GM19372 (cell line): ENCODE results near the gene PCGF5.
"Not testable (repeated sequence)": the region's sequence is repeated elsewhere in the genome, so short reads cannot be mapped to it uniquely, and the experiment has no call there.

Source experiments
- ATAC-seq: cut with Tn5 transposase; IDR thresholded peaks from one replicate; pipeline ENCODE4 v1.9.1; 2021; ENCODE audit warnings: mild to moderate bottlenecking, low read depth, moderate library complexity; ENCODE audit not compliant: unreplicated experiment

The PCGF5 gene

DNA sequence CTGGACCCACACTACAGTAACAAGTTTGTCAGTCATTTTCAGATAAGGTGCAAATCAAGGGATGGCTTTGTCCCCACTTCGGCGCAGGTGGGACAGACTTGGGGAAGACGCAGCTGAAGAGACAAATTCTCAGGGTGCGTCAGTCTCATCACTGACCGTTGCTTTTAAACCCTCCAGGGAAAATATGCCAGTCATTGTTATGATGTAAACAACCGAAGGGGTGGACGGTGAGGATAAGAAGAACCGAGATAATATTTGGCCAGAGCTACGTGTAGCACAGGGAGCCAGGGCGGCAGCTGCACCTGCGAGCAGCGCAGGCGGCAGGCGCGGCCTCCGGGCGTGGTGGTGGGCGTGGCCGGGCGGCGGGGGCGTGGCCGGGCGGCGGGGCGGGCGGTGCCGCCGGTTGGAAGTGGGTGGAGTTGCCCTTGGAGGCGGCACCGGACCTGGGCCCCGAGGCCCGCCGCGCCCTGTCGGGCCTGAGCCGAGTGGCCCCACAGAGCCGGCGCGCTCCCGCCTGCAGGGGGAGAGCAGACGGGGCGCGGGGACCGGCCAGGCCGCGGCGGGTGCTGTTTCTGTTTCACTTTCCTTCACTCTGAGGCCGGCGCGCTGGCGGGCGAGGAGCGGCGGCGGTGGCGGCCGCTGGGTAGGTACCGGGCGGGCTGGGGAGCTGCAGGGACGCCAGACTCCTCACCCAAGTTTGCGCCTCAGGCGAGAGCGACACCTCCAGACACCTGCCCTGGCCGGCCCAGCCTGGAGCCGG, at the start of gene PCGF5:
Gene PCGF5 (plus strand): TSS at position 470 of the 760 bp plus-strand sequence. CDS start 2,209 bp downstream, outside the sequence.
- peak; percentile 94 for ATAC-seq

DNA sequence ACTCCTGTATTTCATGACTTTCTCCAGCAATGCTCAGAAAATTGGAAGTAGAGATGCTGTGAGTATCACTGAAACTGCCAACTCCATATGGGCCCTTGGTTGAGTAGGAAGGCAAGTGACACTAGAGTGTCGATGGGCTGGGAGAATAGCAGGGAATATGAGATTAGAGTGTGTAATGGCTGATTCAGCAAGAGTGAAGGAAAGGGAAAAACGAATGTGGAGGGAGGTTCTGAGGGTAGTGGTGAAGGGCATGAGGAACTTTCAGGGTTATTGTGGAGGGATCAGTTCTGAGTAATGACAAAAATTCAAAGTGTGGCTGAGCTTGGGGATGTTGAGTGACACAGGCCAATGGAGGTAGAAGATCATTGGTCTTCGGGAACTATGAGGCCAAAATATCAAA, 49.0 kb upstream of the PCGF5 start:
- ATAC-seq = no peak

DNA sequence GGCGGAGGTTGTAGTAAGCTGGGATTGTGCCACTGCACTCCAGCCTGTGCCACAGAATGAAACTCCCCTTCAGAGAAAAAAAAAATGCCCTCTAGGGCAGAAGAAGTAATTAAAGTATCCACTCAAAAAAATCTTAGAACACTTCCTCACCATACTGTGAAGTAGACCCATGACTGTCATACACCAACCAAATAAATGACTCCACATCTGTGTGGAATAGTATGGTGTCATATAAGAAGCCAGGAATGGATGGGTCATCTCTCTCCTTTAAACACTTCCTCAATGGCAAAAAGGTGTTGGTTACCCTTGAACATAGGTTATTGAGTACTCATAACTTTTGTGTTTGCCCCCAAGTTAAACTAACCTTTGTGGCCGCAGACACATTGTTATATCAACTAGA, 48.1 kb upstream of the PCGF5 start:
- ATAC-seq = no peak

DNA sequence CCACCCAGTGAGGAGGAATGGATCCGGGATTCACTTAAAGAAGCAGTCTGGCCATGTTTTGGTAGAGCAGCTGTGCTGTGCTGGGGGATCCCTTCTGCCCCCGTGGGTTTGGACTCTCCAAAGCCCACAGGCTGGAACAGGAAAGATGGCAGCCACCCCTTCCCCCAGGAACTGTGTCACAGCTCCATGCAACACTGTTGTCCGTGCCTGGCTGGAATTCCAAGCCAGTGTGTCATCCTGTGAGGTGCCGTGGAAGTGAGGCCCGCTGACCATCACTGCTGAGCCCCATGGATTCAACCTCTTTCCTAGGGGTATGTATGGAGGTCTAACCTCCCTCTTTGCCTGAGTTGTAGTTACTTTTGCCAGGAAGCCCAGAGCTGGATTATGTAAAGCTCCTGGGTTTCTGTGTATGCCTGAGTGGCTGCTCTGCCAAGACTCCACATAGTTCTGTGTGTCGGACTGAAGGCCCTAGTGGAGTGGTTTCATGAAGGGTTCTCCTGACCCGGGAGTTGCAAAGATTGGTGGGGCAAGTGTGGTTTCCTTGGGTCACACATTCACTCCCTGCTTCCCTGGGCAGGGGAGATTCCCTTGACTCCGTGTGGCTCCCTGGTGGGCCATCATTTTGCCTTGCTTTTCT, 35.1 kb upstream of the PCGF5 start:
- ATAC-seq = no peak

DNA sequence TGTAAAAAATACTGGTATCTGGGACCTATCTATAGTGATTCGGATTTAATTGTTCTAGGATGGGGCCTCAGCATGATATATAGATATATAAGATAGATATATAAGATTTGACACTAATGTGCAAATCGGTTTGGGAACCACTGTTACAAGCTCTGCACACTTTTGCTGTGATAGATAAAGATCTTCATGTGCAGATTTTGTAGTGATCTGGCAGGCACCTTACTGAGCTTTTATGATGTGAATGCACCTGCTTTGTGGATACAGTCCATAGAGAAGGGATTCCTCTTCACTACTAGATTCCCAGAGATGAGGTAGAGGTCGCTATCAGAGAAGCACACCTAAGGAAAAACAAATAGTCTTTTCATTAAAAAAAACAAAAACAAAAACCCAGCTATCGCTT, 33.3 kb upstream of the PCGF5 start:
- ATAC-seq = no peak

DNA sequence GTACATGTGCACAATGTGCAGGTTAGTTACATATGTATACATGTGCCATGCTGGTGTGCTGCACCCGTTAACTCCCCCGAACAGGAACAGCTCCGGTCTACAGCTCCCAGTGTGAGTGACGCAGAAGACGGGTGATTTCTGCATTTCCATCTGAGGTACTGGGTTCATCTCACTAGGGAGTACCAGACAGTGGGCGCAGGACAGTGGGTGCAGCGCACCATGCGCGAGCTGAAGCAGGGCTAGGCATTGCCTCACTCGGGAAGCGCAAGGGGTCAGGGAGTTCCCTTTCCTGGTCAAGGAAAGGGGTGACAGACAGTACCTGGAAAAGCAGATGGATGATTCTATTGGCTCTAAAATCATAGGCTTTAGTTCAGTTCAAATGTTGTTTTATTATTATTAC, 32.5 kb upstream of the PCGF5 start:
- ATAC-seq = not testable (repeated sequence)

DNA sequence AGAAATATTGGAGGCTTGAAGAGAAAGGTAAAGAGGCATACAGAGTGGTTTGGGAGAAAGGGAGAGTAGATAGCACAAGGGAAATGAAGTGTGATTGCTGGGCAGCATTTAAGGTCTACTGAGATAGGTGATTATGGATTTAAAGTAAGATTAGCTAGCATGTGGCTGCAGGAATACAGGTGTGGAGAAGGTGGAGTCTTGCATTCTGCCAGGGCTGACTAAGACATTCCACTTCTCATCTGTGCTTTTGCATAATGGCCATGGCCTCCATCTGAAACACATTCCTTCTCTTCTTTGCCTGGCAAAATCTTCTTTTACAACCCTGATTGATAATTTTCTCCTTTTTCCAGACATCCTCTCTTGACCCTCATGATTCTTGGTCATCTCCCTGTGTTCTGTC, 31.6 kb upstream of the PCGF5 start:
- no peak for ATAC-seq

DNA sequence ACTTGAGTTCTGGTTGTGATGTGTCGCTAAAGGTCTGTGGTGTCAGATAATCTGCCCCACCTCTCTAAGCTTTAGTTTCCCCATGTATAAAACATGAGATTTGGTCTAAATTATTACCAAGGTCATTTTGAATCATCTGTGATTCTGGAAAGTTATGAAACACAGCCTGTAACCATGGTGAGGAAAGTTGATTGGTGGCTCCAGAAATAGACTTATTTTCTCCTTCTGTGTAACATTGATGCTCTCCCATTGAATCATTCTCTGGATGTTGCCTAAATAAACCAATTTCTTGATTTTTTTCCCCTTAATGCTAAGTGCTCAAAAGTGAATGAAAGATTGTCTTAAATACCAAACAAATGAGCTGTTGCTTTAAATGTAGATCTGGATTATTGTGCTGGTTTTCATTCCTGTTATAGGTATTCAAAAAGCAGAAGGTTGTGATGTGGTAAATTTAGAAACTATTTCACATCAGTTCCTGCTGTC, 30.0 kb upstream of the PCGF5 start:
- no peak for ATAC-seq

DNA sequence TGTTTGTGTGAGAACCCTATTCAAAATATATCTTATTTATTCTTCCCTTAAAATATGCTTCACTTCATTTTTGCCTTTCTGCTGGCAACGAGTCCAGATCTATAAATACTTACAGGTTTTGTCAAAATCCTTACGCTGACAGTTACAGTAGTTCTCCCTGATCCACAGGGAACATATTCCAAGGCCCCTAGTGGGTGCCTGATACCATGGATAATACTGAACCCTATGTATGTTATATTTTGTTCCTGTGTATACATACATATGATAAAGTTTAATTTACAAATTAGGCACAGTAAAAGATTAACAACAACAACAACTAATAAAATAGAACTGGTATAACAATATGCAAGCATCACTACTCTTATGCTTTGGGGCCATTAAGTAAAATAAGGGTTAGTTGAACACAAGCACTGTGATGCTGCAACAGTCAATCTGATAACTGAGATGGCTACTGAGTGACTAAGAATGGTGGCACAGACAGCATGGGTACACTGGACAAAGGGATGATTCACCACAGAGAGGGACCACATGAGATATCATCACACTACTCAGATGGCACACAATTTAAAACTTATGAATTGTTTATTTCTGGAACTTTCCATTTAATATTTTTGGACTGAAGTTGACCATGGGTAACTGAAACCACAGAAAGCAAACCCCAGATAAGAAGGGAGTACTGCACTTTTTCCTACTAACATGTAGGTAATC, 29.4 kb upstream of the PCGF5 start:
- ATAC-seq = peak; percentile 65

DNA sequence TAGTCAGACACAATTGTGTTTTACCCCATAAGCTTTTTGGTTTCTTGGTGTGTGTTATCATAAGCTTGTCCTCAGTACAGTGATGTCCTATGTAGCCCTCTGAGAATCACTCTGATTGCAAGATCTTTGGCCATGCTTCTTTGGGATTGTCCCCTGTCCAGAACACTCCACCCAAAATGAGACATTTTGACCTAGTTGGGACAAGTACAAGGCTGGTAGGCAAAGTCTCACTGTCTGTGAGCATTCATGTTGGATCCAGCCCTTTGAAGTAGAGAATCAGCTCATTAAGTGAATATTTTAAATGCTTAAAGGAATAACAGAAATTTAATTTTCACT, 28.9 kb upstream of the PCGF5 start:
- peak; percentile 11 for ATAC-seq

DNA sequence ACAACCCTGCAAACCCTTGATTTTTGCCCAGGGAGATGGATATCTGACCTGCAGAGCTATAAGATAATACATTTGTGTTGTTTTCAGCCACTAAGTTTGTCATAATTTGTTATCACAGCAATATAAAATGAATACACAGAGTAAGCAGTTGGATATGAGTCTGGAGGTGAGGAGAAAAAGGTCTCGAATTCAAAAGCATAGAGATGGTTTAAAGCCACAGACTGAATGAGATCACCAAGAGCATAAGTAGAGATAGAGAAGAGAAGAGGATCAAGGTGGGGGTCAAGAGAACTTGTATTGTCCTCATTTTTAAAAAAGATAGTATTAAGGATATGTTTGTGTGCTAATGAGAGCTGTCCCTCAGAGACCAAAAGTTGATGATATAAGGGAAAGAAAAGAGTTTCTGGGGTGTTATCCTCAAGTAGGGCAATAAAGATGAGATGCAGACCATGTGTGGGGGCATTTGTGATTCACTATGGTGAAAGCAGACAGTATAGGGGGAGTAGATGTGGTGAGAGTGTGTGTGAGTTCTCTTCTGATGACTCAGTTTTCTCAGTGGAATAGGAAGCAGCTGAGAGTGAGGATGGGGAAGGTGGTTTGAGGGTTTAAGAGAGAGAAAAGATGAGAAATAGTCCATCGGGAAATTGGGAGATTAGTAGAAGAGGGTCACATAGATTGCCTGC, 25.8 kb upstream of the PCGF5 start:
- no peak for ATAC-seq

DNA sequence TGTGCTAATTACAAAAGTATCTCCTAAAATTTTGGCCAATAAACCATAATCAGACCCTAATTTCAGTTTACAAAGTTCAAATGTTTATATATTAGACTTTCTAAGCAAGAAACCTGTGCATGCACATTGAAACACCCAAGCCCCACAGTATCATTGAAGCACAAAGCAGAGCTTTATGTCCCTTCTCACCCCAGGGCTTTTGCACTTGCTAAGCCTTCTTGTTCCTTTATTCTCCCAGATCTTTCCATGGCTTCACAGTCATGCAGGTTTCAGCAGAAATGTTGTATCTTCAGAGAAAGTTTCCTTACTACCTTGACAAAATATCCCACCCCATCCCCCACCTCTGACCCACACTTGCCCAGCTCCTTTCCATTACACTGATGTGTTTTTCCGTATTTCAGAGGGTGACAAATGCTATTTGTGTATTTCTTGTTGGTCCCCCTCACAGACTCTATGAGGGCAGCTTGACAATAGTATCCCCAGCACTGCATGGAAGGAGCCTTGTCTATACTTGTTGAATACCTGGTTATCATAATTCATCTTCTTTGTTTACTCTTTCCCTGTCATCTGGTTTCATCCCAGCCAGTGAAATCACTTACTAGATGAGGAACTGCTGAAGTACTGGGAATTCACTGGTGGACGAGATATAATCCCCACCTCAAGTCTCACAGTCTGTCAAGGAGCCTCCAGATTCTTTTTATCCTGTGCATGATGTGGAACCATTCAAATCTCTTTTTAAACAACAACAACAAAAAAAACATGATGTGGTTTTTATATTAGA, 24.0 kb upstream of the PCGF5 start:
- no peak for ATAC-seq

DNA sequence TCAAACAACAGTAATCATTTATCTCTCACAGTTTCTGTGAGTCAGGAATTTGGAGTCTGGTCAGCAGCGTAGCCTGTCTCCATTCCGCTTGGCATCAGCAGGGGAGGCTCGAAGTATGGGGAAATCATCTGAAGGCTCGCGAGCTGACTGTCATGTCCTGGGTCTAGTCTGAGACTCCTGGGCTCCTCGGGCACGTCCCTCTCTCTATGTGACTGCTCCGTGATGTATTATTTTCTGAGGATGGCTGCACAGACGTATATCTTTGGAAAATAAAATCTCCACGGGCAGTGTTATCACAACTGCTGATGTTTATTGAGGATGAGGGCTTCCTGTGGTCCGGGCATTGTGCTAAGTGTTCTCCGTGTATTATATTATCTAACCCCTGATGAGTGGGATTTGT, 23.3 kb upstream of the PCGF5 start:
- no peak for ATAC-seq

DNA sequence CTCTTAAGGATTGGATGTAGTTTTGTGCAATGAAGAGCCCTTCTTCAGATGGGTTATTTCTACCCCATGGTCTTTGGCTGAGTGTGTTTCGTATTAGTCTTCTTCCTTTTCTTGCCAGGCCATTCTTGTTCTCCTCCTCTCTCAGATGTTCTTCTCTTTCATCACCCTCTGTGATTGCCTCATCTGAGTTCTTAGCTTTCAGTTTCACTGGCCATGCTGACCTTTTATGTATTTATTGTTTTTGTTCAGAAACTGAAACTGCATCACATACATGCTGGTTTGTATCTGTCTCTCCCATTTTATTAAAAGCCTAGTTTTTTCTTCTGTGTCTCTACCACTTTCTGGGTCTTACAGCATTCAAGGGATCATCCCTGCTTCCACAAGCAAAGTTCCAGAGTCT, 21.7 kb upstream of the PCGF5 start:
- peak; percentile 73 for ATAC-seq

DNA sequence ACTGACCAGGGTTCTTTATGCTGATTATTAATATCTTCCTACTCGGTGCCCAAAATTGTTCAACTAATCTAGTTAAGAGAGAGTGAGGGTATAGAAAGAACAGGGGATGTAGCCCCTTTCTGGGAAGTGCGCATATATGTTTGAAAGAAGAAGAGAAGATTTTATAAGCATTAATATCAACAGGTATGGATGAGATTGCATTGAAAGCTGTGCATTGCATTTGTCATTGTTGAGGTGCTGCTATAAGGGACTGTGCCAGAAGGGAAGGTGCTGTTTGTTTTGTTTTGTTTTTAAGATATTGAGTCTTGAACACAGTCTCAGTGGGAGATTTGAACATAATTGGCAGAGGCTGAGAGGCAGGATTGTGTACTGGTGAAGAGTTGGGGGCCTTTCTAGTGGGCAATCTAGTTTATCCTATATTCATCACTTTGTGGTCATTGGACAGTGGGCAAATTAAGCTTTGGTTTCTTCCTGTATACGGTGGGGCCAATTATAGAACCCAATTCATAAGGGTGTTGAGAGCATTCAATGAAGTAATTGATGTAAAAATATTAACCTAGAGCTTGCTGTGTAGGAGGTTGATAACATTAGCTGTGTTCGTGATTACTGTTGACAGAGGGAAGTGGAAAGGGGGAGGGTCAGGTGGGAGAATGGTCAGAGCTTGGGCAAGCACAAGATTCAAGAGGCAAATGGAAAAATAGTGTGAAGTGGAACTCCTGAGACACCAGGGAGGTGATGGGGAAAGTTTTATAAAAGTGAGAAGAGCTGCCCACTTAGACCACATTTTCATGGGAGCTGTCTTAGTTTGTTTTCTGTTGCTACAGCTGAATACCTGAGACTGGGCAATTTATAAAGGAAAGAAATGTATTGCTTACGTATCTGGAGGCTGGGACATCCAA, 19.9 kb upstream of the PCGF5 start:
- ATAC-seq = no peak

DNA sequence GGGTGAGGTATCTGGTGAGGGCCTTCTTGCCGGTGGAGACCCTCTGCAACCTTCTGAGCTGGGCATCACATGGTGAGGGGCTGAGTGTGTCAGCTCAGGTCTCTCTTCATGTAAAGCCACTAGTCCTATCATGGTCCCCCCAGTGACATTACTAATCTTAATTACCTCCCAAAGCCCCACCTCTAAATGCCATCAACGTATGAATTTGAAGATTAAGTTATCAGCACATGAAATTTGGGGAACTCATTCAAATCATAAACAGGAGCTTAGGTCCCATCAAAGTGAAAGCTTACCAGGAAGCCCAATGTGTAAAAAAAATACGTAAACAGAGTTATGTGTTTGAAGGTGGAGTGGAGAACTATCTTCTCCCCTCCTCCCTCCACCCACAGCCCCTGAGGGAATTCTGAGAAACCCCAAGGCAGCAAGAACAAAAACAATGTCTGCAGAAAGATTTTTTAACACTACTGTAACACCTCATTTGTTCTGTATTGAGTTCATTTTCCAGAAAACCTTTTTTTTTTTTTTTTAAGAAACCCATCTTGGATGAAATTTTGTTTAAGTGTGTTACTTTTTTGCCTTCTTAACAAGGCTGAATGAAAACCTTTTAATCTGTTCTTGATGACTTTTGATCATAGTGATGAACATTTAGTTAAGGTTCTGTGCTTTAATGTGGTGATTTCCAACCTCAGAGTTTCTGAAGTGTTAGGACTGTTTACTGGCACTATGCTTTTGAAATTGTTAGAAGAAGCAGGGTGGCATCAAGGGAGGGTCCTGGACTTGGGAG, 19.1 kb upstream of the PCGF5 start:
- ATAC-seq = no peak

DNA sequence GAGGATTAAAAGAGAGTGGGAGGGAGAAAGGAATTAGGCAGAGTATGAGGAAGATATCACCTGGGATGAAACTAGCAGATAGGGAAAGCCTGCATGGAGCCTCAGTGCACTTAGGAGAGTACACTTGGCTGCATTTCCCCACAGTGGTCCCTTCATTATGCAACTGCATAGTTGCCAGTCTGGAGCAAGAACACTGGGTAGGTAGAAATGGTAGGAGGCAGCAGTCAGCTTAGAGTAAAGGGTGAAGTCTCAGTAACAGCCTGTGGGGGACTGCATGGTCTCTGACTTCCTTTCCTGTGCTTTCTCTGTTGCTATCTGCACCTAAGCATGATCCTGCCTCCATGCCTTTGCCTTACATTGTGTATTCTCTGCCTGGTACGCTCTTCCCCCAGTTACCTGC, 14.0 kb upstream of the PCGF5 start:
- ATAC-seq = no peak

DNA sequence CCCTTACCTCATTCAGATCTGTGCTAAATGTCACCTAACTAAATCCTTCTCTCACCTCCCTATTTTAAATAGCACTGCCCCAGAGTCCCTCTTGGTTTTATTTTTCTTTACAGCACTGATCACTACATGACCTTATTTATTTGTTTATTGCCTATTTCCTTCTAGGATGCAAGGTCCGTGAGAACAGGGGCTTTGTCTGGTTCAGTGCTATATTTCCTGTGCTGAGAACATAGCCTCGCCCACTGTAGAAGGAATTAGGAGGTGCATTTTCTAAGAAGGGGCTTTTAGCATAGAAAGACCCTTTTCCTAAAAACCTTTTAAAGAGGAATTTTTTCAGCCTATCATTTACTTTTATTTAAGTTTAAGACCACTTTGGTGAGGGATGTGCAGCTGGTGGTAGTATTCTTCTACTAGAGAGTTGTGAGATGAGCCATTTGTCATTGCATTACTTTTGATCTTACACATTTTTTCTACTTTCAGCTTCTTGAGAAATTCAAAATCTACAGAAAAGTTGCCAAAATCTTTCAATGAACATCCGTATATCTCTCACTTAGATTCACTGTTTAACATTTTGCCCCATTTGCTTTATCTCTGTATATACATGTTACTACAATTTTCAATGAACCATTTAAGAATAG, 13.5 kb upstream of the PCGF5 start:
- ATAC-seq = no peak
